PC-3 (cell line): ENCODE results near the gene IER2. TPM values are rescaled to one million over a fixed set of nuclear protein-coding genes. Genes with fewer than 3 reads are reported as not detected.

Source experiments
- ATAC-seq: fragments of 200-7000 bp; cut with Tn5 transposase; 2 replicates; pipeline ENCODE4 v1.9.1; 2020; ENCODE audit warnings: mild to moderate bottlenecking, moderate library complexity
- BruUV-seq: library from RNA; stranded (reverse); fragments of 400-500 nt; replicated peaks from 2 replicates; lab custom pipeline; 2021; lab: Mats Ljungman, UMichigan
- CTCF ChIA-PET: fragments of 300-600 bp; sonication (Branson Sonifier 250); formaldehyde crosslinking; loops from one replicate; lab custom pipeline; 2022; ENCODE audit warnings: antibody characterized with exemption; lab: Charles Lee
- POLR2A ChIA-PET: fragments of 300-600 bp; sonication (Branson Sonifier 250); formaldehyde crosslinking; loops from one replicate; lab custom pipeline; 2022; ENCODE audit warnings: antibody characterized with exemption; ENCODE audit not compliant: unreplicated experiment; lab: Charles Lee
- DNase-seq: peaks from one replicate; pipeline ENCODE4 v3.0.0-alpha.2; 2015
- H2AFZ ChIP-seq: fragments of 300-600 bp; sonication (generic); 2 replicates; pipeline ENCODE4 v1.6.0; 2016; ENCODE audit warnings: antibody characterized with exemption, low read length
- H3F3A ChIP-seq: fragments of 300-600 bp; sonication (generic); one replicate; pipeline ENCODE4 v1.6.0; 2017; ENCODE audit warnings: antibody characterized with exemption, low read length, control low read depth, mild to moderate bottlenecking; ENCODE audit not compliant: unreplicated experiment
- H3K27ac ChIP-seq: fragments of 300-600 bp; sonication (generic); 2 replicates; pipeline ENCODE4 v1.5.1; 2016; ENCODE audit warnings: mild to moderate bottlenecking, low read length
- H3K27me3 ChIP-seq: fragments of 300-600 bp; sonication (generic); 2 replicates; pipeline ENCODE4 v1.6.1; 2016; ENCODE audit warnings: low read length, mixed read lengths
- H3K36me3 ChIP-seq: fragments of 300-600 bp; sonication (generic); 2 replicates; pipeline ENCODE4 v1.6.1; 2016; ENCODE audit warnings: low read depth, mixed run types, low read length, mixed read lengths
- H3K4me1 ChIP-seq: fragments of 300-600 bp; sonication (generic); 2 replicates; pipeline ENCODE4 v1.5.1; 2016; ENCODE audit warnings: low read length; ENCODE audit not compliant: insufficient read depth
- H3K4me2 ChIP-seq: fragments of 300-600 bp; sonication (generic); 2 replicates; pipeline ENCODE4 v1.6.0; 2016; ENCODE audit warnings: low read length
- H3K4me3 ChIP-seq: fragments of 300-600 bp; sonication (generic); 2 replicates; pipeline ENCODE4 v1.5.1; 2016; ENCODE audit warnings: mild to moderate bottlenecking, low read length, mixed read lengths
- H3K79me2 ChIP-seq: fragments of 300-600 bp; sonication (generic); 2 replicates; pipeline ENCODE4 v1.6.1; 2017; ENCODE audit warnings: low read length, mixed read lengths
- H3K9ac ChIP-seq: fragments of 300-600 bp; sonication (generic); 2 replicates; pipeline ENCODE4 v1.6.0; 2016; ENCODE audit warnings: mild to moderate bottlenecking, low read length
- H3K9me2 ChIP-seq: fragments of 300-600 bp; sonication (generic); replicated peaks from 2 replicates; pipeline ENCODE4 v1.6.1; 2016; ENCODE audit warnings: mixed run types, low read length, mixed read lengths
- H3K9me3 ChIP-seq: fragments of 300-600 bp; sonication (generic); 2 replicates; pipeline ENCODE4 v1.6.1; 2016; ENCODE audit warnings: low read length, mixed read lengths
- H4K20me1 ChIP-seq: fragments of 300-600 bp; sonication (generic); 2 replicates; pipeline ENCODE4 v1.6.1; 2016; ENCODE audit warnings: low read length, mixed read lengths
- EZH2 ChIP-seq: fragments of 300-600 bp; sonication (generic); IDR thresholded peaks from one replicate; pipeline ENCODE4 v1.6.1; 2017; ENCODE audit warnings: antibody characterized with exemption, mild to moderate bottlenecking, low read length; ENCODE audit not compliant: unreplicated experiment
- EZH2phosphoT487 ChIP-seq: fragments of 300-600 bp; sonication (generic); IDR thresholded peaks from 2 replicates; pipeline ENCODE4 v1.6.1; 2018; ENCODE audit warnings: mild to moderate bottlenecking, antibody characterized with exemption, low read length, borderline replicate concordance
- intact Hi-C: fragments of 100-400 bp; cut with micrococcal nuclease; formaldehyde crosslinking; loops from 2 replicates; pipeline ENCODE4 v1.9.0; 2023
- total RNA-seq: library from RNA; depleted of rRNA; stranded (reverse); fragments of >200 nt; gene quantifications from 2 replicates; pipeline ENCODE4 v1.2.3, GENCODE V29; 2014
- TF ChIP-seq, protein P1 (sequence below): fragments of 300-600 bp; sonication (generic); conservative IDR thresholded peaks from 2 replicates; pipeline ENCODE4 v1.5.1; 2017; ENCODE audit warnings: antibody characterized with exemption, low read depth, mild to moderate bottlenecking, low read length

IER2 gene
- total RNA-seq, 1 experiment from 2014 or later = 155 TPM

DNA sequence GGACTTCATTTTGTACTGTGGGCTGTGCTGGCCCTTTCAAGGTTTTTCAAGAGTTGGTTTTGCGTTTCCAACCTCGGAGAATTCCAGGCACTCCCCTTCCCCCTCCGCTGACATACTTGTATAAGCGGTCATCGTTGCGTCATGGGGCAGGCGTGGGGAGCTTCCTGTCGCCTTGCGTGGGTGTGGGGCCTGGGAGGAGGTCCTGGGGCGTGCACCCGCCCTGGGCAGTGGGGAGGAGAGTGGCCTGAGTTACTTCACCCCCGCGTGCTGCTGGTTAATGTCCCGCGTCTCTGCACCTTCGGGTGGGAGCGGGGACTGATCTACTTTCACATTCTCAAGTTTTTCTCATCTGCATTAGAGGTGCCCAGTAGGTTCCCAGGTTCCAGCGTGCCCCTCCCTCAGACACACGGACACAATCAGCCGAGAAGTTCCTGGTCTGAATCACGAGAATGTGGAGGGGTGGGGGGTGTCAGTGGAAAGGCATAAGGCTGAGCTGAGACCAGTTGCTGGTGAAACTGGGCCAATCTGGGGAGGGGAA, 4.1 kb downstream of the IER2 start:
- ATAC-seq (no peak), DNase-seq (peak; percentile 85)
- H3K4me3 ChIP-seq = peak overlapping the region; percentile 93
- ChIA-PET CTCF (interaction anchor here (0.5 kb wide), 1 partner anchor 393 kb away, joined by 3 read pairs; no protein-coding TSS in a partner anchor), POLR2A (interaction anchor here (0.6 to 1.0 kb wide), 4 partner anchors 10 to 697 kb away, joined by 3 to 6 read pairs (median 4); no protein-coding TSS in a partner anchor)
- TF ChIP-seq, protein P1, sequence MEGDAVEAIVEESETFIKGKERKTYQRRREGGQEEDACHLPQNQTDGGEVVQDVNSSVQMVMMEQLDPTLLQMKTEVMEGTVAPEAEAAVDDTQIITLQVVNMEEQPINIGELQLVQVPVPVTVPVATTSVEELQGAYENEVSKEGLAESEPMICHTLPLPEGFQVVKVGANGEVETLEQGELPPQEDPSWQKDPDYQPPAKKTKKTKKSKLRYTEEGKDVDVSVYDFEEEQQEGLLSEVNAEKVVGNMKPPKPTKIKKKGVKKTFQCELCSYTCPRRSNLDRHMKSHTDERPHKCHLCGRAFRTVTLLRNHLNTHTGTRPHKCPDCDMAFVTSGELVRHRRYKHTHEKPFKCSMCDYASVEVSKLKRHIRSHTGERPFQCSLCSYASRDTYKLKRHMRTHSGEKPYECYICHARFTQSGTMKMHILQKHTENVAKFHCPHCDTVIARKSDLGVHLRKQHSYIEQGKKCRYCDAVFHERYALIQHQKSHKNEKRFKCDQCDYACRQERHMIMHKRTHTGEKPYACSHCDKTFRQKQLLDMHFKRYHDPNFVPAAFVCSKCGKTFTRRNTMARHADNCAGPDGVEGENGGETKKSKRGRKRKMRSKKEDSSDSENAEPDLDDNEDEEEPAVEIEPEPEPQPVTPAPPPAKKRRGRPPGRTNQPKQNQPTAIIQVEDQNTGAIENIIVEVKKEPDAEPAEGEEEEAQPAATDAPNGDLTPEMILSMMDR = no peak
- no peak for TF ChIP-seq EZH2phosphoT487
- no peak for TF ChIP-seq EZH2
- H3F3A ChIP-seq = peaks cover 13% of the 10 kb centered on the region
- intact Hi-C loops = loop anchor here (5.0 kb wide), 1 partner anchor 52 kb away; the partner anchor contains the start of gene LYL1
- H3K27ac ChIP-seq = peak overlapping the region; percentile 91
- H4K20me1 ChIP-seq = peaks cover 17% of the 10 kb centered on the region
- no TSS peak for BruUV-seq
- peak overlapping the region; percentile 93 for H3K4me2 ChIP-seq
- H3K4me1 ChIP-seq = peaks cover 19% of the 10 kb centered on the region
- H3K9me3 ChIP-seq = no peaks in the 10 kb centered on the region
- H3K79me2 ChIP-seq = peaks cover 54% of the 10 kb centered on the region
- no peaks in the 10 kb centered on the region for H3K9me2 ChIP-seq
- H3K9ac ChIP-seq = peak overlapping the region; percentile 97
- H3K36me3 ChIP-seq = peaks cover 14% of the 10 kb centered on the region
- H2AFZ ChIP-seq = no peak overlapping the region
- H3K27me3 ChIP-seq = no peaks in the 10 kb centered on the region

- no peaks in the 10 kb centered on the region for H3K9me2 ChIP-seq
- peaks cover 19% of the 10 kb centered on the region for H3K4me1 ChIP-seq
- H3K27me3 ChIP-seq = no peaks in the 10 kb centered on the region
- ChIA-PET POLR2A (interaction anchor here (0.5 to 1.4 kb wide), 7 partner anchors 10 to 177 kb away, joined by 3 to 16 read pairs (median 5); no protein-coding TSS in a partner anchor), CTCF (interaction anchor here (0.6 to 0.8 kb wide), 3 partner anchors 13 to 139 kb away, joined by 3 to 10 read pairs (median 3); no protein-coding TSS in a partner anchor)
- H3K4me2 ChIP-seq = peak overlapping the region; percentile 93
- no peaks in the 10 kb centered on the region for H3K9me3 ChIP-seq
- peak overlapping the region; percentile 97 for H3K9ac ChIP-seq
- DNase-seq = peak; percentile 91
- no TSS peak for BruUV-seq
- peaks cover 47% of the 10 kb centered on the region for H3K79me2 ChIP-seq
- TF ChIP-seq, protein P1 = peak; percentile 39; the same call in 1 of the 2 replicates
- TF ChIP-seq EZH2 = no peak
- H3F3A ChIP-seq = peaks cover 13% of the 10 kb centered on the region
- H3K4me3 ChIP-seq = peak overlapping the region; percentile 93
- peak; percentile 0 for ATAC-seq
- H3K36me3 ChIP-seq = peaks cover 14% of the 10 kb centered on the region
- intact Hi-C loops = loop anchor here (1.0 to 5.0 kb wide), 2 partner anchors 8 to 53 kb away; partner anchors contain the start of gene LYL1
- H2AFZ ChIP-seq = no peak overlapping the region
- H4K20me1 ChIP-seq = peaks cover 17% of the 10 kb centered on the region
- H3K27ac ChIP-seq = peak overlapping the region; percentile 91
Observed at GRCh38 chr19:13154911-13155471, 4.8 kb downstream of the IER2 start.
